ENCODE data around the gene RGS10.
"Not testable (repeated sequence)": the region's sequence is repeated elsewhere in the genome, so short reads cannot be mapped to it uniquely, and the experiment has no call there.

DNA sequence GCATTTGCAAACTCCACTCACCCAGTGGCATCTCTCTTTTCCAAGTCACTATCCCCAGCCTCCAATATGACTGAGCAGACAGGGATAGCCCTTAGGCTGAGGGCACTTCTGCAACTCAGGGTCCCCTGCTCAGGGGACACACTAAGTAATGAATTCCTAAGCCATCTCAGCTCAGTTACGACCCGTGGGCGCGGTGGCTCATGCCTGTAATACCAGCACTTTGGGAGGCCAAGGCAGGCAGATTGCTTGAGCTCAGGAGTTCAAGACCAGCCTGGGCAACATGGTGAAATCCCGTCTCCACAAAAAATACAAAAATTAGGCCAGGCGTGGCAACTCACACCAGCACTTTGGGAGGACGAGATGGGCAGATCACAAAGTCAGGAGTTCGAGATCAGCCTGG, 10.3 kb downstream of the RGS10 start:
- TF ChIP-seq, protein P1, sequence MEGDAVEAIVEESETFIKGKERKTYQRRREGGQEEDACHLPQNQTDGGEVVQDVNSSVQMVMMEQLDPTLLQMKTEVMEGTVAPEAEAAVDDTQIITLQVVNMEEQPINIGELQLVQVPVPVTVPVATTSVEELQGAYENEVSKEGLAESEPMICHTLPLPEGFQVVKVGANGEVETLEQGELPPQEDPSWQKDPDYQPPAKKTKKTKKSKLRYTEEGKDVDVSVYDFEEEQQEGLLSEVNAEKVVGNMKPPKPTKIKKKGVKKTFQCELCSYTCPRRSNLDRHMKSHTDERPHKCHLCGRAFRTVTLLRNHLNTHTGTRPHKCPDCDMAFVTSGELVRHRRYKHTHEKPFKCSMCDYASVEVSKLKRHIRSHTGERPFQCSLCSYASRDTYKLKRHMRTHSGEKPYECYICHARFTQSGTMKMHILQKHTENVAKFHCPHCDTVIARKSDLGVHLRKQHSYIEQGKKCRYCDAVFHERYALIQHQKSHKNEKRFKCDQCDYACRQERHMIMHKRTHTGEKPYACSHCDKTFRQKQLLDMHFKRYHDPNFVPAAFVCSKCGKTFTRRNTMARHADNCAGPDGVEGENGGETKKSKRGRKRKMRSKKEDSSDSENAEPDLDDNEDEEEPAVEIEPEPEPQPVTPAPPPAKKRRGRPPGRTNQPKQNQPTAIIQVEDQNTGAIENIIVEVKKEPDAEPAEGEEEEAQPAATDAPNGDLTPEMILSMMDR (conservative IDR thresholded peaks at IDR 0.05), result not testable (repeated sequence)
- not testable (repeated sequence) for TF ChIP-seq EZH2 (IDR thresholded peaks at IDR 0.05; ENCODE audit: low read depth)
